ENCODE results near the gene PECR. TPM values are rescaled to one million over a fixed set of nuclear protein-coding genes. Genes with fewer than 3 reads are reported as not detected.

The PECR gene
- total and polyA plus RNA-seq, 2 of the 13 experiments (the other 11 are each of a cell fraction or from before 2014, with no cell fraction given) = 151 to 153 TPM

- TF ChIP-seq RBM22 (optimal IDR thresholded peaks at IDR 0.05; ENCODE audit: low read length) = peak; percentile 63
- no peak for TF ChIP-seq EP300 (IDR thresholded peaks at IDR 0.05; ENCODE audit: low read depth in 2 of 2, low read length in 2 of 2)
- TF ChIP-seq EP300 (CRISPR knock-in tag; IDR thresholded peaks at IDR 0.05; ENCODE audit: borderline replicate concordance) = no peak
- DNase-seq (ENCODE audit: low spot score) (no peak), ATAC-seq (no peak), FAIRE-seq (no peak)
- Histone ChIP-seq H3K4me1 (ENCODE audit: insufficient read depth, low read length) (peaks cover 71% of the 10 kb centered on the region), H3K4me3 (replicated peaks in 1 of 3; ENCODE audit: insufficient read depth in 1 of 3, low read depth in 2 of 3, low read length in 3 of 3) (no peak overlapping the region), H3K27ac (ENCODE audit: extremely low read length, insufficient read depth, low read length) (peak overlapping the region; percentile 38), H4K20me1 (ENCODE audit: insufficient read depth, low read length) (no peaks in the 10 kb centered on the region), H3K4me2 (ENCODE audit: low read depth, low read length) (no peak overlapping the region), H3K79me2 (ENCODE audit: insufficient read depth, low read length) (peaks cover 74% of the 10 kb centered on the region), H3K27me3 (ENCODE audit: control insufficient read depth in 1 of 2, insufficient read depth in 2 of 2, low read length in 2 of 2) (no peaks in the 10 kb centered on the region; a peak in 1 of 5 replicates), H2AFZ (ENCODE audit: low read length) (no peak overlapping the region), H3K9me3 (ENCODE audit: low read length) (no peaks in the 10 kb centered on the region), H3K9ac (ENCODE audit: insufficient read depth, low read depth, low read length) (no peak overlapping the region), H3K36me3 (replicated peaks in 1 of 2; ENCODE audit: control insufficient read depth in 1 of 2, insufficient read depth in 2 of 2, low read length in 2 of 2) (peaks cover 12 to 64% of the 10 kb centered on the region in 2 experiments)
- intact Hi-C loops (cut with micrococcal nuclease; ENCODE audit: unreplicated experiment) (loop anchor here (5.0 kb wide), 2 partner anchors 289 to 389 kb away; no protein-coding TSS in a partner anchor), in situ Hi-C loops (cut with HindIII; ENCODE audit: extremely low pct_ligation_motif_present, low pct_unique_long_range_greater_than_20kb) (no loop called here)
- 98% methylated on average over 3 of the region's 3 CpGs for WGBS (ENCODE audit: low lambda C conversion rate)
- BruUV-seq (replicated peaks) = no TSS peak
- ChIA-PET CTCF (ENCODE audit: low intra/inter-chr PET ratio, low total read pairs) (no interaction called here), POLR2A (interaction anchor here (1.1 to 1.8 kb wide), 2 partner anchors 31 to 385 kb away, joined by 5 to 33 read pairs; partner anchors contain the start of genes PECR, RPL37A and TMEM169)
Observed at GRCh38 chr2:216113572-216113971, 32.0 kb upstream of the PECR start.

- peaks cover 10 to 58% of the 10 kb centered on the region in 2 experiments for H3K36me3 ChIP-seq (replicated peaks in 1 of 2; ENCODE audit: control insufficient read depth in 1 of 2, insufficient read depth in 2 of 2, low read length in 2 of 2)
- no TSS peak for BruUV-seq (replicated peaks)
- no peak for DNase-seq (ENCODE audit: low spot score)
- no peak overlapping the region for H3K9ac ChIP-seq (ENCODE audit: insufficient read depth, low read depth, low read length)
- WGBS (ENCODE audit: low lambda C conversion rate) = 95% methylated on average over 4 of the region's 4 CpGs
- peaks cover 68% of the 10 kb centered on the region for H3K79me2 ChIP-seq (ENCODE audit: insufficient read depth, low read length)
- POLR2A ChIA-PET = interaction anchor here (6.9 kb wide), 1 partner anchor 31 kb away, joined by 131 read pairs; the partner anchor contains the start of genes PECR and TMEM169
- CTCF ChIA-PET (ENCODE audit: low intra/inter-chr PET ratio, low total read pairs) = no interaction called here
- no peak overlapping the region for H3K4me3 ChIP-seq (replicated peaks in 1 of 3; ENCODE audit: insufficient read depth in 1 of 3, low read depth in 2 of 3, low read length in 3 of 3)
- H3K9me3 ChIP-seq (ENCODE audit: low read length) = no peaks in the 10 kb centered on the region
- H3K27me3 ChIP-seq (ENCODE audit: control insufficient read depth in 1 of 2, insufficient read depth in 2 of 2, low read length in 2 of 2) = no peaks in the 10 kb centered on the region; a peak in 1 of 5 replicates
- no peak for ATAC-seq
- no peak overlapping the region for H3K27ac ChIP-seq (ENCODE audit: extremely low read length, insufficient read depth, low read length)
- FAIRE-seq = no peak
- no peak for TF ChIP-seq ZBTB20 (CRISPR knock-in tag; IDR thresholded peaks at IDR 0.05; ENCODE audit: borderline replicate concordance, low read depth)
- TF ChIP-seq TERF1 (CRISPR knock-in tag; IDR thresholded peaks at IDR 0.05) = no peak
- no peak for TF ChIP-seq ZNF275 (CRISPR knock-in tag; IDR thresholded peaks at IDR 0.05; ENCODE audit: borderline replicate concordance)
- no peak for TF ChIP-seq SCMH1 (CRISPR knock-in tag; IDR thresholded peaks at IDR 0.05; ENCODE audit: borderline replicate concordance)
- no peak for TF ChIP-seq FOXC1 (CRISPR knock-in tag; IDR thresholded peaks at IDR 0.05; ENCODE audit: borderline replicate concordance)
- TF ChIP-seq ZNF354B (CRISPR knock-in tag; IDR thresholded peaks at IDR 0.05) = no peak
- TF ChIP-seq TEAD3 (CRISPR knock-in tag; optimal IDR thresholded peaks at IDR 0.05; ENCODE audit: borderline replicate concordance) = no peak
- no peaks in the 10 kb centered on the region for H4K20me1 ChIP-seq (ENCODE audit: insufficient read depth, low read length)
- H3K4me1 ChIP-seq (ENCODE audit: insufficient read depth, low read length) = peaks cover 77% of the 10 kb centered on the region
- H2AFZ ChIP-seq (ENCODE audit: low read length) = no peak overlapping the region
- H3K4me2 ChIP-seq (ENCODE audit: low read depth, low read length) = no peak overlapping the region
- in situ Hi-C loops (cut with HindIII; ENCODE audit: extremely low pct_ligation_motif_present, low pct_unique_long_range_greater_than_20kb) = no loop called here
- intact Hi-C loops (cut with micrococcal nuclease; ENCODE audit: unreplicated experiment) = loop anchor here (5.0 kb wide), 2 partner anchors 289 to 389 kb away; no protein-coding TSS in a partner anchor
Observed at GRCh38 chr2:216112926-216113325, 31.3 kb upstream of the PECR start.
